ENCODE measurements around the gene HAUS2.

HAUS2 gene

GRCh38 chr15:42608752-42609488 is 60.3 kb downstream of the HAUS2 start:
- DNase-seq (ENCODE audit: low spot score) = no peak

GRCh38 chr15:42611532-42611931 is 62.9 kb downstream of the HAUS2 start:
- DNase-seq (ENCODE audit: low spot score) = no peak

GRCh38 chr15:42612367-42612912 is 63.8 kb downstream of the HAUS2 start:
- no peak for DNase-seq (ENCODE audit: low spot score)

GRCh38 chr15:42616107-42616506 is 67.5 kb downstream of the HAUS2 start:
- DNase-seq (ENCODE audit: low spot score) = no peak

Data from pons (tissue), 1 donor.